IMR-90 (cell line): Measurements from ENCODE around the gene PIP4K2A. TPM values are rescaled to one million over a fixed set of nuclear protein-coding genes. Genes with fewer than 3 reads are reported as not detected.

Experiments used
- ATAC-seq: fragments of 200-7000 bp; cut with Tn5 transposase; 2 replicates; pipeline ENCODE4 v1.9.1; 2020; ENCODE audit warnings: low read depth, mild to moderate bottlenecking, moderate library complexity
- BruUV-seq: library from RNA; stranded (reverse); fragments of 400-500 nt; replicated peaks from 2 replicates; lab custom pipeline; 2021; lab: Mats Ljungman, UMichigan
- CTCF ChIA-PET: fragments of 300-600 bp; formaldehyde crosslinking; extraction: SDS; loops from one replicate; lab custom pipeline; 2021; ENCODE audit warnings: antibody characterized with exemption; lab: Yijun Ruan, JAX
- POLR2A ChIA-PET: fragments of 300-600 bp; sonication (Branson Sonifier 250); formaldehyde crosslinking; loops from one replicate; lab custom pipeline; 2022; ENCODE audit warnings: antibody characterized with exemption; ENCODE audit not compliant: unreplicated experiment; lab: Charles Lee
- DNase-seq: peaks from one replicate; pipeline ENCODE4 v3.0.0; 2013
- H2AFZ ChIP-seq: replicated peaks from 2 replicates; pipeline ENCODE3; 2013; ENCODE audit warnings: low read length, mild to moderate bottlenecking; ENCODE audit not compliant: poor library complexity
- H2AK5ac ChIP-seq: 2 replicates; pipeline ENCODE4 v1.6.1; 2013; ENCODE audit warnings: low read depth, low read length, inconsistent platforms
- H2AK9ac ChIP-seq: replicated peaks from 2 replicates; pipeline ENCODE3; 2013; ENCODE audit warnings: mild to moderate bottlenecking, low read depth, low read length, moderate library complexity; ENCODE audit not compliant: poor library complexity
- H2BK120ac ChIP-seq: 2 replicates; pipeline ENCODE4 v1.6.1; 2013; ENCODE audit warnings: low read depth, low read length, inconsistent platforms
- H2BK15ac ChIP-seq: 3 replicates; pipeline ENCODE4 v1.6.1; 2013; ENCODE audit warnings: low read depth, low read length, inconsistent platforms
- H2BK20ac ChIP-seq: 2 replicates; pipeline ENCODE4 v1.6.1; 2013; ENCODE audit warnings: low read depth, mild to moderate bottlenecking, inconsistent platforms, low read length, moderate library complexity
- H2BK5ac ChIP-seq: 2 replicates; pipeline ENCODE4 v1.6.1; 2013; ENCODE audit warnings: mild to moderate bottlenecking, low read depth, low read length, inconsistent platforms; ENCODE audit not compliant: poor library complexity, severe bottlenecking
- H3K14ac ChIP-seq: replicated peaks from 2 replicates; pipeline ENCODE4 v1.6.1; 2013; ENCODE audit warnings: low read depth, low read length, inconsistent platforms
- H3K18ac ChIP-seq: 2 replicates; pipeline ENCODE4 v1.6.1; 2013; ENCODE audit warnings: low read depth, low read length, control low read depth
- H3K23ac ChIP-seq: 2 replicates; pipeline ENCODE4 v1.6.1; 2013; ENCODE audit warnings: low read depth, low read length, inconsistent platforms
- H3K27ac ChIP-seq: 2 replicates; pipeline ENCODE4 v1.5.1; 2013; ENCODE audit warnings: mild to moderate bottlenecking, control low read depth, low read length; ENCODE audit not compliant: insufficient read depth
- H3K27me3 ChIP-seq: 2 replicates; pipeline ENCODE4 v1.6.1; 2013; ENCODE audit warnings: low read length; ENCODE audit not compliant: control insufficient read depth, insufficient read depth
- H3K36me3 ChIP-seq: 2 replicates; pipeline ENCODE4 v1.6.1; 2013; ENCODE audit warnings: low read length, mixed read lengths; ENCODE audit not compliant: control insufficient read depth, insufficient read depth
- H3K4ac ChIP-seq: 2 replicates; pipeline ENCODE4 v1.6.1; 2013; ENCODE audit warnings: low read depth, low read length, inconsistent platforms
- H3K4me1 ChIP-seq: 2 replicates; pipeline ENCODE4 v1.6.1; 2013; ENCODE audit warnings: low read length, mixed read lengths; ENCODE audit not compliant: control insufficient read depth, insufficient read depth
- H3K4me2 ChIP-seq: 2 replicates; pipeline ENCODE4 v1.6.1; 2013; ENCODE audit warnings: low read depth, mild to moderate bottlenecking, control low read depth, low read length, moderate library complexity
- H3K4me3 ChIP-seq: 2 replicates; pipeline ENCODE4 v1.5.1; 2013; ENCODE audit warnings: low read depth, mild to moderate bottlenecking, control low read depth, low read length, moderate library complexity; ENCODE audit not compliant: insufficient read depth
- H3K56ac ChIP-seq: 2 replicates; pipeline ENCODE4 v1.6.1; 2013; ENCODE audit warnings: low read length, inconsistent platforms; ENCODE audit not compliant: insufficient read depth; ENCODE audit errors: extremely low read depth
- H3K79me1 ChIP-seq, 2 experiments: 2 replicates each; pipeline ENCODE4 v1.6.1; 2013; ENCODE audit warnings: low read length in 2 of 2, inconsistent platforms in 1 of 2, low read depth in 1 of 2
- H3K9ac ChIP-seq: 2 replicates; pipeline ENCODE4 v1.6.1; 2013; ENCODE audit warnings: low read depth, low read length, control low read depth
- H3K9me1 ChIP-seq: 2 replicates; pipeline ENCODE4 v1.6.1; 2013; ENCODE audit warnings: low read length, inconsistent platforms; ENCODE audit not compliant: insufficient read depth
- H3K9me3 ChIP-seq: 2 replicates; pipeline ENCODE4 v1.6.1; 2013; ENCODE audit warnings: low read length; ENCODE audit not compliant: control insufficient read depth, insufficient read depth
- H4K20me1 ChIP-seq: 2 replicates; pipeline ENCODE4 v1.6.1; 2013; ENCODE audit warnings: low read length, inconsistent platforms; ENCODE audit not compliant: insufficient read depth
- H4K5ac ChIP-seq: 2 replicates; pipeline ENCODE4 v1.6.1; 2013; ENCODE audit warnings: mild to moderate bottlenecking, low read depth, low read length, control low read depth
- H4K8ac ChIP-seq, 2 experiments: 2 replicates each; pipeline ENCODE4 v1.6.1; 2013; ENCODE audit warnings: low read depth in 2 of 2, low read length in 2 of 2, control low read depth in 1 of 2, inconsistent platforms in 1 of 2
- H4K91ac ChIP-seq: 2 replicates; pipeline ENCODE4 v1.6.1; 2013; ENCODE audit warnings: low read depth, low read length, inconsistent platforms; ENCODE audit not compliant: insufficient read depth
- BHLHE40 ChIP-seq: fragments of 150-350 bp; IDR thresholded peaks from 2 replicates; pipeline ENCODE4 v1.6.1; 2016; ENCODE audit warnings: mild to moderate bottlenecking, low read depth, low read length
- CEBPB ChIP-seq: IDR thresholded peaks from 2 replicates; pipeline ENCODE4 v1.6.1; 2012; ENCODE audit warnings: low read depth, low read length, improper control_type of control experiment
- CHD1 ChIP-seq: IDR thresholded peaks from 2 replicates; pipeline ENCODE4 v1.6.1; 2012; ENCODE audit warnings: low read depth, low read length, improper control_type of control experiment
- FOS ChIP-seq: fragments of 150-350 bp; IDR thresholded peaks from 2 replicates; pipeline ENCODE4 v1.6.1; 2016; ENCODE audit warnings: low read depth, low read length
- MAFK ChIP-seq: IDR thresholded peaks from 2 replicates; pipeline ENCODE4 v1.6.1; 2012; ENCODE audit warnings: low read depth, low read length, improper control_type of control experiment
- MAZ ChIP-seq: IDR thresholded peaks from 2 replicates; pipeline ENCODE4 v1.6.1; 2012; ENCODE audit warnings: low read depth, mild to moderate bottlenecking, low read length, improper control_type of control experiment, moderate library complexity, borderline replicate concordance
- MXI1 ChIP-seq: IDR thresholded peaks from 2 replicates; pipeline ENCODE4 v1.6.1; 2012; ENCODE audit warnings: low read depth, mild to moderate bottlenecking, low read length, moderate library complexity, borderline replicate concordance
- NFE2L2 ChIP-seq: fragments of 150-350 bp; IDR thresholded peaks from 2 replicates; pipeline ENCODE4 v1.6.1; 2016; ENCODE audit warnings: low read depth, mild to moderate bottlenecking, low read length
- POLR2A ChIP-seq: IDR thresholded peaks from 2 replicates; pipeline ENCODE4 v1.6.1; 2012; ENCODE audit warnings: mild to moderate bottlenecking, low read depth, low read length
- RAD21 ChIP-seq: IDR thresholded peaks from 2 replicates; pipeline ENCODE4 v1.6.1; 2012; ENCODE audit warnings: low read length, improper control_type of control experiment
- RCOR1 ChIP-seq: IDR thresholded peaks from 2 replicates; pipeline ENCODE4 v1.6.1; 2012; ENCODE audit warnings: mild to moderate bottlenecking, low read length, improper control_type of control experiment; ENCODE audit not compliant: insufficient replicate concordance
- RFX5 ChIP-seq: IDR thresholded peaks from 2 replicates; pipeline ENCODE4 v1.8.0; 2012; ENCODE audit warnings: low read depth, mild to moderate bottlenecking, low read length, moderate library complexity
- SMC3 ChIP-seq: fragments of 150-350 bp; IDR thresholded peaks from 2 replicates; pipeline ENCODE4 v1.6.1; 2016; ENCODE audit warnings: low read depth, mild to moderate bottlenecking, antibody characterized with exemption, low read length, moderate library complexity
- WGBS, 2 experiments: methylation state at CpG; one replicate each; pipeline versions ENCODE4 v1.1.5 to v1.1.7; 2013; ENCODE audit warnings: missing lambda C conversion rate in 2 of 2; ENCODE audit not compliant: insufficient read length in 1 of 2; ENCODE audit errors: extremely low coverage in 2 of 2; 5-methylcytosine and 5-hydroxymethylcytosine counted together
- dilution Hi-C: fragments of 300-500 bp; cut with HindIII; formaldehyde crosslinking; loops from one replicate; pipeline ENCODE4 v1.14.3; 2018; ENCODE audit warnings: low sequenced_read_pairs; ENCODE audit not compliant: unreplicated experiment
- in situ Hi-C: fragments of 300-500 bp; cut with MboI; formaldehyde crosslinking; loops from 3 replicates; pipeline ENCODE4 v1.14.3; 2019; ENCODE audit warnings: low sequenced_read_pairs, inconsistent platforms, mixed read lengths
- intact Hi-C: fragments of 100-400 bp; cut with micrococcal nuclease; formaldehyde crosslinking; loops from 2 replicates; pipeline ENCODE4 v1.10.0; 2022
- polyA plus RNA-seq, 3 experiments: library from polyadenylated mRNA; depleted of rRNA; stranded (reverse); fragments of >200 nt; gene quantifications; 2 replicates each; pipeline ENCODE4 v1.2.3, GENCODE V29; 2012; ENCODE audit warnings: low replicate concordance in 1 of 3
- total RNA-seq: library from RNA; depleted of rRNA; stranded (reverse); fragments of >200 nt; gene quantifications from 2 replicates; pipeline ENCODE4 v1.2.3, GENCODE V29; 2012
- TF ChIP-seq, protein P1 (sequence below): fragments of 150-350 bp; IDR thresholded peaks from 2 replicates; pipeline ENCODE4 v1.6.1; 2017; ENCODE audit warnings: mild to moderate bottlenecking, antibody characterized with exemption, low read length, low read depth
- TF ChIP-seq, protein P2 (sequence below): fragments of 150-350 bp; IDR thresholded peaks from 2 replicates; pipeline ENCODE4 v1.6.1; 2016; ENCODE audit warnings: low read depth, mild to moderate bottlenecking, low read length, moderate library complexity, borderline replicate concordance
- TF ChIP-seq, protein P3 (sequence below): conservative IDR thresholded peaks from 2 replicates; pipeline ENCODE4 v1.5.1; 2012; ENCODE audit warnings: mild to moderate bottlenecking, low read depth, low read length, improper control_type of control experiment

PIP4K2A gene
- total and polyA plus RNA-seq, 2 of the 4 experiments (the other 2 are of a cell fraction): 9.8 to 18.1 TPM

- Histone ChIP-seq H2BK120ac (no peak overlapping the region), H3K27ac (no peak overlapping the region), H3K56ac (no peak overlapping the region), H2BK15ac (no peak overlapping the region), H3K4ac (no peak overlapping the region), H3K14ac (no peak overlapping the region), H4K5ac (no peak overlapping the region), H3K4me3 (no peak overlapping the region), H2AK5ac (no peak overlapping the region), H2AK9ac (no peak overlapping the region), H3K36me3 (no peaks in the 10 kb centered on the region), H2BK5ac (no peak overlapping the region), H3K4me2 (no peak overlapping the region), H3K23ac (no peak overlapping the region), H3K4me1 (peaks cover 21% of the 10 kb centered on the region), H3K27me3 (no peaks in the 10 kb centered on the region), H3K9me1 (peaks cover 20% of the 10 kb centered on the region), H4K8ac (no peak overlapping the region), H3K9me3 (no peaks in the 10 kb centered on the region), H3K18ac (no peak overlapping the region), H2BK20ac (no peak overlapping the region), H4K20me1 (peaks cover 23% of the 10 kb centered on the region), H3K79me1 (peaks cover 61 to 86% of the 10 kb centered on the region in 2 experiments), H4K91ac (no peak overlapping the region), H3K9ac (no peak overlapping the region), H2AFZ (no peak overlapping the region)
- BruUV-seq: no TSS peak
- WGBS, 2 experiments: no CpG with 5 or more reads among the region's 1 CpG
- DNase-seq (no peak), ATAC-seq (no peak)
- dilution Hi-C loops: no loop called here
- no peak for TF ChIP-seq CHD1
- TF ChIP-seq RFX5: no peak
- TF ChIP-seq FOS: no peak
- TF ChIP-seq MAFK: no peak
- TF ChIP-seq SMC3: no peak
- TF ChIP-seq, protein P1, sequence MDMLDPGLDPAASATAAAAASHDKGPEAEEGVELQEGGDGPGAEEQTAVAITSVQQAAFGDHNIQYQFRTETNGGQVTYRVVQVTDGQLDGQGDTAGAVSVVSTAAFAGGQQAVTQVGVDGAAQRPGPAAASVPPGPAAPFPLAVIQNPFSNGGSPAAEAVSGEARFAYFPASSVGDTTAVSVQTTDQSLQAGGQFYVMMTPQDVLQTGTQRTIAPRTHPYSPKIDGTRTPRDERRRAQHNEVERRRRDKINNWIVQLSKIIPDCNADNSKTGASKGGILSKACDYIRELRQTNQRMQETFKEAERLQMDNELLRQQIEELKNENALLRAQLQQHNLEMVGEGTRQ: no peak
- TF ChIP-seq RCOR1: no peak
- TF ChIP-seq, protein P2, sequence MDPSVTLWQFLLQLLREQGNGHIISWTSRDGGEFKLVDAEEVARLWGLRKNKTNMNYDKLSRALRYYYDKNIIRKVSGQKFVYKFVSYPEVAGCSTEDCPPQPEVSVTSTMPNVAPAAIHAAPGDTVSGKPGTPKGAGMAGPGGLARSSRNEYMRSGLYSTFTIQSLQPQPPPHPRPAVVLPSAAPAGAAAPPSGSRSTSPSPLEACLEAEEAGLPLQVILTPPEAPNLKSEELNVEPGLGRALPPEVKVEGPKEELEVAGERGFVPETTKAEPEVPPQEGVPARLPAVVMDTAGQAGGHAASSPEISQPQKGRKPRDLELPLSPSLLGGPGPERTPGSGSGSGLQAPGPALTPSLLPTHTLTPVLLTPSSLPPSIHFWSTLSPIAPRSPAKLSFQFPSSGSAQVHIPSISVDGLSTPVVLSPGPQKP: no peak
- TF ChIP-seq NFE2L2: no peak
- no peak for TF ChIP-seq CEBPB
- no peak for TF ChIP-seq MXI1
- TF ChIP-seq BHLHE40: no peak
- no peak for TF ChIP-seq POLR2A
- TF ChIP-seq MAZ: no peak
- no peak for TF ChIP-seq RAD21
- TF ChIP-seq, protein P3, sequence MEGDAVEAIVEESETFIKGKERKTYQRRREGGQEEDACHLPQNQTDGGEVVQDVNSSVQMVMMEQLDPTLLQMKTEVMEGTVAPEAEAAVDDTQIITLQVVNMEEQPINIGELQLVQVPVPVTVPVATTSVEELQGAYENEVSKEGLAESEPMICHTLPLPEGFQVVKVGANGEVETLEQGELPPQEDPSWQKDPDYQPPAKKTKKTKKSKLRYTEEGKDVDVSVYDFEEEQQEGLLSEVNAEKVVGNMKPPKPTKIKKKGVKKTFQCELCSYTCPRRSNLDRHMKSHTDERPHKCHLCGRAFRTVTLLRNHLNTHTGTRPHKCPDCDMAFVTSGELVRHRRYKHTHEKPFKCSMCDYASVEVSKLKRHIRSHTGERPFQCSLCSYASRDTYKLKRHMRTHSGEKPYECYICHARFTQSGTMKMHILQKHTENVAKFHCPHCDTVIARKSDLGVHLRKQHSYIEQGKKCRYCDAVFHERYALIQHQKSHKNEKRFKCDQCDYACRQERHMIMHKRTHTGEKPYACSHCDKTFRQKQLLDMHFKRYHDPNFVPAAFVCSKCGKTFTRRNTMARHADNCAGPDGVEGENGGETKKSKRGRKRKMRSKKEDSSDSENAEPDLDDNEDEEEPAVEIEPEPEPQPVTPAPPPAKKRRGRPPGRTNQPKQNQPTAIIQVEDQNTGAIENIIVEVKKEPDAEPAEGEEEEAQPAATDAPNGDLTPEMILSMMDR: no peak
- intact Hi-C loops: no loop called here
- CTCF ChIA-PET: no interaction called here
- POLR2A ChIA-PET: no interaction called here
- in situ Hi-C loops: no loop called here
Measured at GRCh38 chr10:22686347-22686746, 28.0 kb downstream of the PIP4K2A start.
